AG10803 (cell line): ENCODE results near the gene WWOX.
A peak's percentile ranks its signal among the peaks of the same experiment; 100 is the strongest.

Experiments
- DNase-seq: peaks from one replicate; pipeline ENCODE4 v3.0.0; 2010; ENCODE audit warnings: low read depth
- H3K4me3 ChIP-seq: 2 replicates; pipeline ENCODE4 v1.5.1; 2011; ENCODE audit warnings: mild to moderate bottlenecking, low read length, control low read depth
- TF ChIP-seq, protein P1 (sequence below): conservative IDR thresholded peaks from 2 replicates; pipeline ENCODE4 v1.5.1; 2011; ENCODE audit warnings: mild to moderate bottlenecking, low read length, control low read depth, inconsistent platforms

The WWOX gene

DNA sequence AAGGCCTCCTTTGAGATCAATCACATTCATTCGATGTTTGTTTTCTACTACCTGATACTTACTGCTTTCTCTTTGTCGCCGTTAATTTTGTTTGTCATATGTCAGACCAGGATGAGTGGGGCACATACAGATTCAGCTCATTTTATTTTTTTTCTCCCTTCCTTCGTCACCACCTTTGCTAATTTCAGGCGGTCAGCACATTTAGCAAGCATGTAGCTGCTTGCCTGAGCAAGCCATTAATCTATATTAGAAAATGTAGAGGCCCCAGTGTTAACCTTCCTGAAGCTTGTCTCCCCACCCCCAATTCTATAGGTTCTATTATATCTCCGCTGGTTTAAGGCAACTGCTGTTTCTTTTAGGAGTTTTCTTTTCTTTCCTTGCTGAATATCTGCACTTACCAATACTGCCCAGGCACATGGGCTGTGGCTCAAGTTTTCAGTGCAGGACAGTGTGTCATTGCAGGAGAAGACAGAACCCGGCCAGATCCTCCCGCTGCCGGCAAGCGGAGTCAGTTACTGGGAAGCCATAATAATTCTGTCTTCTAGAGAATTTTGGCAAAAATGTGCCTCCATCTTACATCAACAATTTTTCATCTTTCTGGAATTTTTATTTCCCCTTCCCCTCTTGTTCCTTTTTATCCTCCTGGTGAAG lies 714.3 kb downstream of the WWOX start:
- TF ChIP-seq, protein P1, sequence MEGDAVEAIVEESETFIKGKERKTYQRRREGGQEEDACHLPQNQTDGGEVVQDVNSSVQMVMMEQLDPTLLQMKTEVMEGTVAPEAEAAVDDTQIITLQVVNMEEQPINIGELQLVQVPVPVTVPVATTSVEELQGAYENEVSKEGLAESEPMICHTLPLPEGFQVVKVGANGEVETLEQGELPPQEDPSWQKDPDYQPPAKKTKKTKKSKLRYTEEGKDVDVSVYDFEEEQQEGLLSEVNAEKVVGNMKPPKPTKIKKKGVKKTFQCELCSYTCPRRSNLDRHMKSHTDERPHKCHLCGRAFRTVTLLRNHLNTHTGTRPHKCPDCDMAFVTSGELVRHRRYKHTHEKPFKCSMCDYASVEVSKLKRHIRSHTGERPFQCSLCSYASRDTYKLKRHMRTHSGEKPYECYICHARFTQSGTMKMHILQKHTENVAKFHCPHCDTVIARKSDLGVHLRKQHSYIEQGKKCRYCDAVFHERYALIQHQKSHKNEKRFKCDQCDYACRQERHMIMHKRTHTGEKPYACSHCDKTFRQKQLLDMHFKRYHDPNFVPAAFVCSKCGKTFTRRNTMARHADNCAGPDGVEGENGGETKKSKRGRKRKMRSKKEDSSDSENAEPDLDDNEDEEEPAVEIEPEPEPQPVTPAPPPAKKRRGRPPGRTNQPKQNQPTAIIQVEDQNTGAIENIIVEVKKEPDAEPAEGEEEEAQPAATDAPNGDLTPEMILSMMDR, result no peak
- no peak overlapping the region for H3K4me3 ChIP-seq
- DNase-seq, result no peak

GRCh38 chr16:78815713-78816112 lies 716.3 kb downstream of the WWOX start:
- TF ChIP-seq, protein P1, result no peak
- DNase-seq, result no peak
- H3K4me3 ChIP-seq, result no peak overlapping the region

- peak; percentile 6 for DNase-seq
- no peak overlapping the region for H3K4me3 ChIP-seq
- TF ChIP-seq, protein P1, result no peak
These were observed 717.2 kb downstream of the WWOX start for GRCh38 chr16:78816499-78817195.

- no peak for DNase-seq
- no peak overlapping the region for H3K4me3 ChIP-seq
- TF ChIP-seq, protein P1, result no peak
These were observed 717.8 kb downstream of the WWOX start for GRCh38 chr16:78817200-78817739.

DNA sequence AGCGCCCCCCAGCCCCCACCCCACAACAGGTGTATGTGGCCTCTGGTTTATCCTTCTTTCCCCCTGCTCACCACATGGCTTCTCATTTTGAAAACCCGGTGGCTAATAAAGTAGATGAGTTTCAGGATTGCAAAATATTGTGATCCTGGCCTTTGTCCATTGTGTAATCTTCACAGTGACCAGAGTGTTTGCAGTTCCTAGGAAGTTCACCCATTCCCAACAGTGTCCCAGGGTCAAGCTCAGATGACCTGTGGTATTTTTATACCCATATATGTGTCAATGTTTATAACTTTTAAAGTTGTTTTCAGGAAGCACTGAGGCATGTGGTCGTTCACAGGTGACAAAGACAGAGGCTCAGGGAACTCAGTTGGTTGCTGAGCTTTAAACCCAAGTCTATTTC lies 721.9 kb downstream of the WWOX start:
- no peak overlapping the region for H3K4me3 ChIP-seq

GRCh38 chr16:78822509-78822908 lies 723.1 kb downstream of the WWOX start:
- no peak overlapping the region for H3K4me3 ChIP-seq
- no peak for DNase-seq
- TF ChIP-seq, protein P1, result no peak

More for the DNA sequence above, 721.9 kb downstream of the WWOX start:
- no peak for DNase-seq
- TF ChIP-seq, protein P1, result no peak

- no peak overlapping the region for H3K4me3 ChIP-seq
- no peak for DNase-seq
- TF ChIP-seq, protein P1, result no peak
These were observed 723.6 kb downstream of the WWOX start for GRCh38 chr16:78823027-78823426.
